ENCODE measurements around the gene IGFN1.
"Not testable (repeated sequence)": the region's sequence is repeated elsewhere in the genome, so short reads cannot be mapped to it uniquely, and the experiment has no call there.

Gene IGFN1

DNA sequence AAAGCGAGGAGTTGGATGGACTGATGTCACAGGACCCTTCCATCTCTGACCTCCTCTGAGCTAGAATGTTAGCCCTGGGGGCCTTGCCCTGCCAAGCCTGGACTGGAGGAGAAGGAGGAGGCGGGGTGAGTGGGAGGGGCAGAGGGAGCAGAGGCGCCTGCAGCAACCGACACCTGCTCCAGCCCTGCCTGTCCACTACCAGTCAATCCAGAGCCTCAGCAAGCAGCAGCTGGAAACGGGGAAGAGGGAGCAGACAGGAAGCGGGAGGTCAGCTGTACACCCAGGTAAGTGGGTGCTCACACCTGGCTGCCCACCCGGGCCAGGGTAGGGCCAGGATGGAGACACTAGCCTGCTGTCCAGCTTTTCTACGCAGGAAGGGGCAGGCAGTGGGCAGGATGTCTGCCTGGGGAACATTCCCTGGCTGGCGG is at the start of gene IGFN1:
IGFN1 (plus strand) TSS at position 201 of the 428 bp plus-strand sequence. CDS start 2,470 bp downstream, outside the sequence.
- DNase-seq (ENCODE audit: low read depth in 2 of 2), result no peak

DNA sequence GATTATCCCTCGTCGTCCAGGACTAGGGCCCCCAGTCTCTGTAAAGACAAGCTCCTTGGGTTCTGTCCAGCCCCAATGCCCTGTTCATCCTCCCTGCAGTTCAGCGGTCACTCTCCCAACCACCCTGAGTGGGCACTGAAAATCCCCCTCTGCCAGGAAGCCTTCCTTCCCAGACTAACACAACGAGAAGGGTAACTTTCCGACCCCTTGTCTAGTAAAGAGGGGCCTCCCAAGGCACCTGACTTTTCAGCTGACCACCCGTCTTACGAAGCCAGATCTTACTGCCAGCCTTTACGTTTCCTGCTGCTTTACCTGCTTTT is 49.7 kb upstream of the IGFN1 start:
- no peak for DNase-seq (ENCODE audit: low read depth in 2 of 2)

- DNase-seq (ENCODE audit: low read depth in 2 of 2), result no peak
Observed at GRCh38 chr1:201141418-201141817, 49.2 kb upstream of the IGFN1 start.

- no peak for DNase-seq (ENCODE audit: low read depth in 2 of 2)
Observed at GRCh38 chr1:201142011-201142848, 48.4 kb upstream of the IGFN1 start.

DNA sequence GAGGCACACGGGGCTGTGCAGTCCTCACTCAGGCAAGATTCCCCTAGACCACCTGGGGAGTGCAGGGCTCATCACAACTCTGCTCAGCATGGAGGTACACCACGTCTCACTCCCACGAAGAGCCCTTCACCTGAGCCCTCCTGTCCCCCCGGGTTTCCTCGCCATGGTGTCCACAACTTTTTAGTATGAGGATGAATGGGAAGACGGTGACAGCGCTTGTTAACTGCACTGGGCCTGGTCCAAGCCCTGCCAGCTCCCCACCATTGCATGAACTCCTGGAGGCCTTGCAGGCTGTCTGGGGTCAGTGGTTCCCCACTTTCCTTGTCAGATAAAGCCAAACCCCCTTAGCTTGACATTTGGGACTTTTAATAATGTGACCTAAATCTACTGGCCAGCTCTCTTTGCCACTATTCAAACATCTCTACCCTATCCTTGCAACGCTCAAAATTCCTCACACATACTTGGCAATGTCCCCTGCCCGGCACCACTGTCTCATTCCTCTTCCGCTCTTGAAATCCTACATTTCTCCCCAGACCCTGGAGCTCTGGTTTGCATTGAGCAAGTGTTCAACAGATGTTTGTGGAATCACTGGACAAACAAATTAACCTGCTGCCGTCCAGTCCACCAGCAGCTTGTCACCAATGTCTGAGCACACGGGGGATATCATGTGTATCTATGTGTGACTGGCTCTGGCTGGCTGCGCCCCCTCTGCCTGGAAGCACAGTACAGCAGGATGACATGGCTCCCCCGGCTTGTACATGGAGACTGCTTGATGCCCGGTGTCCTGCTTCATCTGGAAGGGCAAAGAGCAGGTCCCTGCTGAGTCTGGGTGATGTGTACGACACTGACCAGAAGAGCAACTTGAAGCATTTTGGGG is 47.5 kb upstream of the IGFN1 start:
- no peak for DNase-seq (ENCODE audit: low read depth in 2 of 2)

GRCh38 chr1:201143726-201144635 is 46.6 kb upstream of the IGFN1 start:
- no peak for DNase-seq (ENCODE audit: low read depth in 2 of 2)

GRCh38 chr1:201144701-201145100 is 45.9 kb upstream of the IGFN1 start:
- no peak for DNase-seq (ENCODE audit: low read depth in 2 of 2)

DNA sequence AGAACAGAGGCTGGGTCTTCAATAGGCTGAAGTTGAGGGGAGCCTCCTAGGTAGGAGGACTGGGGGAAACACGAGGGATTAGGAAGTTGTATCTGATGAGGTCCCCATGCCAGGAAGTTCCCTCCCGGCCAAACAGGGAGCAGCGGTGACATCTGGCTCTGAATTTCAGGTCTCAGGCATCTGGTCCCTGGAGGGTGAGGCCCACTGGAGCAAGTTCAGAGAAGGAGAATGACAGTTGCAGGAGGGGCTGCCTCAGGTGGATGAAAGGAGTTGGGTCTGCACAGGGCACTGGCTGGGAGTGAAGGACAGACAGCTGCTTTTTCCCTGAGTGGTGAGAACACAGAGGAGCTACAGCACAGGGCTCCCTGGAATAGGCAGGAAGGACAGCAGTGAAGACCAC is 45.5 kb upstream of the IGFN1 start:
- no peak for DNase-seq (ENCODE audit: low read depth in 2 of 2)

GRCh38 chr1:201145816-201146215 is 44.8 kb upstream of the IGFN1 start:
- DNase-seq (ENCODE audit: low read depth in 2 of 2), result no peak

- no peak for DNase-seq (ENCODE audit: low read depth in 2 of 2)
Observed at GRCh38 chr1:201146626-201147390, 43.8 kb upstream of the IGFN1 start.

DNA sequence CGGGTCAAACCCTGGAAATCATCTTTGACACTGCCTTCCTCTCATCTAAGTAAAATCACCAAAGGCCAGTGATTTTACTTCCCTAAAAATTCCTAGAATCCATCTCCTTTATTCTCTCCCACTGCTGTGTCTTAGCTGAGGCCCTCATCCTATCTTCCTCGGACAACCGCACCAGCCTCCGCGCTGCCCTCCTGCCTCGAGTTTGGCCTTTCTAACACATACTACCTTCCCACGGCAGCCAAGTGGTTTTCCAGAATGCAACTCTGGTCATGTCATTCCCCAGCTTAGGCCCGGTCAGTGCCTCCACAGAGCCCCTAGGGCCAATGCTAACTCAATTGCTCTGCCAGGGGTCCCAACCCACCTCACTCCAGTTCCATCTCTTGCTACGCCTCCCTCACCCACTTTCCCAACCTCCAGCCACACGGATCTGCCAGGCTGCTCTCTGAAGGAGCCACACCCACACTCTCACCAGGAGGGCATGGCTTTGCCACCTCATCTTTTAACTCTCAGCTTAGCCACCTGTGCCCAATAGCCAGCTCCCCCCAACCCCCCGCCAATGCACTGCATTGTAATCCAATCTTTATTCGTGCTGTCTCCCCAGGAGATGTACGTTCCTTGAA is 43.1 kb upstream of the IGFN1 start:
- DNase-seq (ENCODE audit: low read depth in 2 of 2), result no peak

DNA sequence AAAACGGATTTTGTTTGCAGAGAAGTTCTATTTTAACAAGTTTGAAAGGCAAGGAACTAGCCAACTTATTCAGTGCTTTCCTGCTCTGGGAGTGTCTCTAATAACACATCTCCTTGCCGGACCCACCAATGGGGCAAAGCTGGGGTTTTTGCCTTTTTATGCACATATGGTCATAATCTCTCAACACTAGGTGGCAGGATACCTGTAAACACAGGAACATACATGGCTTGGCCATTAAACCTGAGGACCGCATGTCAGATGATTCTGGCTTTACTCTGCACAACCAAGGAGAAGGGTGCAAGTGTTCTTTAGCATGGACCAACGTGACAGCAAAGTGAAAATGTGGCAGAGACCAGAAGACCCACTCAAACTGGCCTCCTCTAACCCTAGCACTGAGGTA is 41.2 kb upstream of the IGFN1 start:
- no peak for DNase-seq (ENCODE audit: low read depth in 2 of 2)

DNA sequence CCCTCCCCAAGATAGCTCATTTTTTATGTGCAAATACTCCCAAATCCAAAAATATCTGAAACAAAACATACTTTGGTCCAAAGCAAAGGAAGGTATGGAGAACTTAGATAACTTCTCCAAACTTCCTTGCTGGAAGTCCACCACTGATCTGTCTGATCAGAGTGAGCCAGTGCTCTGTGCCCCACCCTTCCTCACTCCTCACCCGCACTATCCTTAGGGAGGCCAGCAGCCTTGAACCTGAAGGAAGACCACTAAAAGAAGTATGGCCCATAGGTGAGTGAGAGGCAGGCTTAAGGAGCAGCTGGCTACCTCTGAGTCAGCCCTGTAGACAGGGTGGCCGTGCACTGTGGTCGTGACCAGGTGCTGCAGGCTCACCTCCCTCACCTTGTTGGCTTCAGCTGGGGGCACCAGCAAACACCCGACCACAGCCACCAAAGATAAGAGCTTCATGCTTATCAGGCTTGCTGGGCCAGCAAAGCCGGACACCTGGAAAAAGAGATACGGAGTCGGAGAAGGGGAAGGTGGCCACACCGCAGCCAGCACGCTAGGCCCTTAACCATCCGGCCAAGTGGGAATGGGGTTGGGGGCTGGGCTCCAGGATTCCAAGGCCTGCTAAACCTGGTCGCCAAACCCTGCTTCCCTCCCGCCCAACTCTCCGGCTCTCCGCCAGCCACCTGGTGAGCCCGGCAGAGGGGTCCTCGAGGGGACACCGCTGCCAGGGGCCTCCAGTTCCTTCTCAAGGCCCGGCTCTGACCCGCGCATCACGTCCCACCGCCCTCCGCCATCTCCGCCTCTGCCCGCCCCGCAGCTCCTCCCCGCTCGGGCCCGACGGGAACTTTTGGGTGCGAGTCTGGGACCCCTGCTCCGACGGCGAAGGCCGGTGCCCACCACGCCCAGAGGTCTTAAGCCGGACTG is 36.9 kb upstream of the IGFN1 start:
- DNase-seq (ENCODE audit: low read depth in 2 of 2), result no peak

DNA sequence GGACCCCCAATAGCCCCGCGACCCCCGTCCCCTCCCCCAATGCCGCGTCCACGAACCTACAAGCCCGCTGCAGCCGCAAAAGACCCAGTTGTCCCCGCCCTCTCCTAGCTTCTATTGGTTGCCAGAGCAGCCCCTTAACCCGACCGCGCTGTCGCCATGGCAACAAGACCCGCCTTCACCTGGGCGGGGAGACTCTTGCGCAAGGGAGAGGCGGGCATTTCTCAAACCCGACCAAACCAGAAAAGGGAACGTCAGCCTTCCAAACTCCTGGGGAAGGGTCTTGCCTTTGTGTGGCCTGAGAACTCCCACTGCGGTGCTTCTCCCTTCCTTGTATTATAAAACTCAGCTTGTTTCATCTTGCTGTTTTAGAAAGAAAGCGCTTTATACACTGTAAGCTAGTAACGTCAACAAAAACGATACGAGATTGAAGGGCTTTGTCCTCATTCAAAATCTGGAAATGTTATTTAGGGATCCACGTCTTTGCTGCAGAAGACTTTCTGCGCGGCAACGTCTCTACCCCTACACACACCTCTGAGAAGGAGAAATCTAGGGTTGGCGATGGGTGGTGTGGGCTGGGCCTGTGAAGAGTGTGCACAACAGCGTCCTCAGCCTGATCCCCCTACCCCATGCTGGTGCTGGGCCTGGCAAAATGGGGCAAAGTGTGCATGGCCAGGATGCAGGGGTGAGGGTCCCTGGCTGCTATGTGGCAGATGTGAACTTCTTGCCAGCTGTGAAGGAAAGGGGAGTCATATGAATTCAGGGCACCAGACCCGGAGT is 36.0 kb upstream of the IGFN1 start, which contains the start of gene TMEM9:
TMEM9 (minus strand) TSS at position 86 of the 777 bp plus-strand sequence. CDS start 551 bp downstream, outside the sequence.
- peak; percentile 90 to 91 for DNase-seq (ENCODE audit: low read depth in 2 of 2)

DNA sequence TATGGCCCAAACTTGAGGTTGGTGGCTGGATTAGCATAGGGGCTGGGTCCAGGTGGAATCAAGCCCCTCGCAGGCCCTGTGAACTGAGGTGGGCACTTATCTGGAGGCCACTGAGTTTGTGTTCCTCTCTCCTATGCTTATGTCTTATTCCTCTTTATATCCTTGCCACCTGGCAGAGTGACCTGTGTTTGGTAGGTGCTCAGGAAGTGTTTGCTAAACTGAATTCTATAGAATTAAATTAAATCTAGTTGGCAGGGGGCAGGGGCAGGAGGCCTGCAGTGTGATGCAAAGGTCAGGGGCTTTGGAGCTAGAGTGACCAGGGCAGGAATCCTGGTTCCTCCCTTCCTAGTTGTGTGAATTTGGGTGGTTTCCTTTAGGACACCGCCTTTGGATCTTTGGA is 35.3 kb upstream of the IGFN1 start:
- no peak for DNase-seq (ENCODE audit: low read depth in 2 of 2)

- no peak for DNase-seq (ENCODE audit: low read depth in 2 of 2)
Observed at GRCh38 chr1:201156346-201156745, 34.3 kb upstream of the IGFN1 start.

DNA sequence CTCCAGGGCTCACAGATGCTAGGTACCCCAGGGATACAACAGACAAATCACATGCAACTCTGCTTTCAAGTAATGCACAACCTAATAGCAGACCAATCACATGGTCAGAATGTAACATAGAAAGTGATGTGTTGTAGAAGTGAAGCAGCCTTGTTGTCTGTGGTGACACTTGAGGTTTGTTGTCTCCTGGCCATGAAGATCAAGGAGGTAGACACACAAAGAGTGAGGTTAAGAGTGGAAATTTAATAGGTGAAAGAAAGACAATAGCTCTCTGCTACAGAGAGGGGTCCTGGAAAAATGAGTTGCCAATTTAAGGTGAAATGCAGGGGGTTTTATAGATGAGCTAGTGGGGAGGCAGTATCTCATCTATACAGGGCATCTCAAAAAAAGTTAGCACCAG is 33.8 kb upstream of the IGFN1 start:
- no peak for DNase-seq (ENCODE audit: low read depth in 2 of 2)

GRCh38 chr1:201157949-201158348 is 32.7 kb upstream of the IGFN1 start:
- no peak for DNase-seq (ENCODE audit: low read depth in 2 of 2)

DNA sequence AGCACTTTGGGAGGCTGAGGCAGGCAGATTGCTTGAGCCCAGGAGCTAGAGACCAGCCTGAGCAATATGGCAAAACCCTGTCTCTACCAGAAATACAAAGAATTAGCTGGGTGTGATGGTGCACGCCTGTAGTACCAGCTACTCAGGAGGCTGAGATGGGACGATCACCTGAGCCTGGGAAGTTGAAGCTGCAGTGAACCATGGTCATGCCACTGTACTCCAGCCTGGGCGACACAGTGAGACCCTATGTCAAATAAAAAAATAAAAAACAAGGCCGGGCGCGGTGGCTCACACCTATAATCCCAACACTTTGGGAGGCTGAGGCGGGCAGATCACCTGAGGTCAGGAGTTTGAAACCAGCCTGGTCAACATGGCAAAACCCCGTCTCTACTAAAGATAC is 27.6 kb upstream of the IGFN1 start:
- not testable (repeated sequence) for DNase-seq (ENCODE audit: low read depth in 2 of 2)

Data from fibroblast of skin of left quadriceps (primary cell).